HUES6 (cell line): Measurements from ENCODE around the gene SIVA1.
A peak's percentile ranks its signal among the peaks of the same experiment; 100 is the strongest.

Source experiments
- H3K27ac ChIP-seq: 2 replicates; pipeline ENCODE4 v1.7.0; 2013; ENCODE audit warnings: low read depth, mild to moderate bottlenecking, low read length, inconsistent platforms
- H3K27me3 ChIP-seq: 2 replicates; pipeline ENCODE4 v1.6.1; 2013; ENCODE audit warnings: low read length; ENCODE audit not compliant: control insufficient read depth, insufficient read depth
- H3K36me3 ChIP-seq: 2 replicates; pipeline ENCODE4 v1.6.1; 2013; ENCODE audit warnings: low read length; ENCODE audit not compliant: control insufficient read depth, insufficient read depth
- H3K4me1 ChIP-seq: 2 replicates; pipeline ENCODE4 v1.6.1; 2013; ENCODE audit warnings: low read length; ENCODE audit not compliant: control insufficient read depth, insufficient read depth
- H3K4me3 ChIP-seq: 2 replicates; pipeline ENCODE4 v1.5.1; 2013; ENCODE audit warnings: low read depth, low read length
- H3K9ac ChIP-seq: one replicate; pipeline ENCODE4 v1.6.1; 2013; ENCODE audit warnings: mild to moderate bottlenecking, low read length
- H3K9me3 ChIP-seq: 2 replicates; pipeline ENCODE4 v1.6.1; 2013; ENCODE audit warnings: low read depth, low read length; ENCODE audit not compliant: control insufficient read depth, insufficient read depth

SIVA1 gene

DNA sequence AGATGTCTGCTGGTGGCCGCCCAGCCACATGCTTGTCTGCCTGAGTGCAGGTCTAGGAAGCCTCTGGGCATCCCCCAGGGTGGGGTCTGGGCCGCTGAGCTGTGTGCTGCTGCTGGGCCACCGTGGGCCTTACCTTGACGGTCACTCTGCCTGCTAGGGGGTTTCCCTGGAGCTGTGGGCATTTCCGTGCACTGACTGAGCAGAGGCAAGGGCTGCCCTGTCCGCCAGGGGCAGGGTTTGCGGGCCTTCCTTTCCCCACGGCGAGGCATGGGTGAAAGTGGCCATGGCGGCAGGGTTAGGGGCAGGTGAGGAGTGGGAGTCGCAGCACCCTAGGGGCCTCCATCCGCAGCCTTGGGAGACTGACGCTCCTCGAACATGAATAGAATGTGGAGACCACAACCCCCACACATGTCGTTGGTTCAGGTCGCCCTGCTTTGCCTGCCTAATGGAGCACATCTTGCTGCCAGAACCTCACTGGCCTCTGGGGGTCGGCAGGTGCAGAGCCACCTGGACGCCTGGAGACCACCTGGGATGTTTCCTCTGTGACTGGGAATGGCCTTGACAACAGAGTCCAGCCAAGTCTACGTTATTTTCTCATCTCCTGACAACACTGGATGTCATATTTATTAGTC, 50.4 kb downstream of the SIVA1 start:
- no peaks in the 10 kb centered on the region for H3K36me3 ChIP-seq
- peaks cover 35% of the 10 kb centered on the region for H3K27me3 ChIP-seq
- peaks cover 27% of the 10 kb centered on the region for H3K4me1 ChIP-seq
- H3K4me3 ChIP-seq = no peak overlapping the region
- no peak overlapping the region for H3K9ac ChIP-seq
- H3K9me3 ChIP-seq = no peaks in the 10 kb centered on the region
- no peak overlapping the region for H3K27ac ChIP-seq

DNA sequence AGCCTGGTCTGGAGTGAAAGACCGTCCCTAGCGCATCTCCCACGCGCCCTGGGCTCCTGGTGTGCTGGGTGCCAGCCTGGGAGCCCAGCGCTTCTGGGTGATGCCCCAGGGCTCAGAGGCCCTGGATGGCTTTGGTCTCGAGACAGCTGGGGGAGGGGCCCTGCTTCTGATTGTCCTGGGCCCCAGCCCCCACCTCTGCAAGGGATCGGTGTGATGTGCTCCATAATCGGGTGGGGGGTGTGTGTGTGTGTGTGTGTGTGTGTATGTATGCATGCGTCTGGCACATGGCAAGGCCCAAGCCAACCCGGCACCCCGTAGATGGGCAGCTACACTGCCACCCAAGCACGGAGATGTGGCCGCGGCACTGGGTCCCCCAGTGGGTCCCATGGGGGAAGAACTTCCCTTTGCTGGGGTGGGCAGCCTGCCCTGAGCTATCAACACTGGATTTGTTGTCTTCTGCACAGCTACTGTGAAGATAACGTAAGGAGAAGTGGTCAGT, 51.0 kb downstream of the SIVA1 start:
- Histone ChIP-seq H3K27ac (no peak overlapping the region), H3K4me1 (peaks cover 23% of the 10 kb centered on the region), H3K9ac (no peak overlapping the region), H3K27me3 (peaks cover 29% of the 10 kb centered on the region), H3K4me3 (no peak overlapping the region), H3K36me3 (no peaks in the 10 kb centered on the region), H3K9me3 (no peaks in the 10 kb centered on the region)

- no peaks in the 10 kb centered on the region for H3K9me3 ChIP-seq
- peaks cover 18% of the 10 kb centered on the region for H3K4me1 ChIP-seq
- H3K27ac ChIP-seq = no peak overlapping the region
- H3K27me3 ChIP-seq = peaks cover 24% of the 10 kb centered on the region
- no peak overlapping the region for H3K4me3 ChIP-seq
- H3K36me3 ChIP-seq = no peaks in the 10 kb centered on the region
- H3K9ac ChIP-seq = peak overlapping the region; percentile 3
Measured at GRCh38 chr14:104804481-104805325, 51.8 kb downstream of the SIVA1 start.

DNA sequence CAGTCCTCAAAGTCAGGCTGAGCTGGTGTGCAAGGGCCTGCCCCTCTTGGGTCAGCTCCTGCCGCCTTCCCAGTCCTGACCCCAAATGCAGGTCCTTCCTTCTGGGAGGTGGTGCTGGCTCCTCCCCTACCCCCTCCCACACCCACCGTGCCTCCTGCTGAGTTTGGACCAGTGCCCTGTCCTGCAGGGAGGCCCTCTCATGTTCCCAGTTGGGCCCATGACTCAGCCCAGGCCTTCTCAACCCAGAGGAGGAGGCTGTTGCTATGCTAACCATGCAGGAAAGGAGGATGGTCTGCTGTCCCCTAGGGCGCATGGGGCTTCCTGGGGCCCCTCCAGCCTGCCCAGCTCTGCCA, 52.4 kb downstream of the SIVA1 start:
- Histone ChIP-seq H3K36me3 (no peaks in the 10 kb centered on the region), H3K9me3 (no peaks in the 10 kb centered on the region), H3K27ac (no peak overlapping the region), H3K9ac (no peak overlapping the region), H3K4me3 (no peak overlapping the region), H3K27me3 (peaks cover 24% of the 10 kb centered on the region), H3K4me1 (peaks cover 18% of the 10 kb centered on the region)

- H3K9me3 ChIP-seq = no peaks in the 10 kb centered on the region
- peaks cover 21% of the 10 kb centered on the region for H3K27me3 ChIP-seq
- H3K27ac ChIP-seq = no peak overlapping the region
- peaks cover 18% of the 10 kb centered on the region for H3K4me1 ChIP-seq
- H3K36me3 ChIP-seq = no peaks in the 10 kb centered on the region
- no peak overlapping the region for H3K9ac ChIP-seq
- H3K4me3 ChIP-seq = no peak overlapping the region
Measured at GRCh38 chr14:104805941-104806624, 53.1 kb downstream of the SIVA1 start.

GRCh38 chr14:104806625-104807465, 53.9 kb downstream of the SIVA1 start:
- Histone ChIP-seq H3K9ac (no peak overlapping the region), H3K27ac (no peak overlapping the region), H3K36me3 (no peaks in the 10 kb centered on the region), H3K4me1 (peaks cover 11% of the 10 kb centered on the region), H3K27me3 (peaks cover 14% of the 10 kb centered on the region), H3K9me3 (no peaks in the 10 kb centered on the region), H3K4me3 (no peak overlapping the region)

DNA sequence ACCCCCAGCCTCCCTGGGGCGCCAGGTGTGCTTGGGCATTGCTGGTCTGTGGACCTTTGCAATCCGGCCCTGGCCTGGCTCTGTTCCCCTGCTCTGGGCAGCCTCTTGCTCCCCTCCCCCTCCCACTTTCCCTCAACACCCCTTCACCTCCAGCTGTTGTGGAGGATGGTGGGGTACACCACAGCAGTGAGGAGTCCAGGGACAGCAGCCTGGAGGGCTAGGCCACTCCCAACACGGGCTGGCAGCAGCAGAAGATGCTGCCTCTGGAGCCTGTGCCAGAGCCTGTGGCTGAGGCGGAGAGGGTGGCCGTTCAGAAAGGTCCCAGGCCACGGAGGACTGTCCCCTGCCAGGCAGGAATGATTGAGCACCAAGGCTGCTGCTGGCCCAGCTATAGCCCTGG, 55.5 kb downstream of the SIVA1 start:
- H3K9ac ChIP-seq = no peak overlapping the region
- H3K4me3 ChIP-seq = no peak overlapping the region
- peaks cover 2% of the 10 kb centered on the region; the same call in 1 of the 2 replicates for H3K27me3 ChIP-seq
- peaks cover 11% of the 10 kb centered on the region for H3K4me1 ChIP-seq
- no peaks in the 10 kb centered on the region for H3K9me3 ChIP-seq
- H3K27ac ChIP-seq = no peak overlapping the region
- no peaks in the 10 kb centered on the region for H3K36me3 ChIP-seq
